H54 (cell line): ENCODE results near the gene NPPB.

ENCODE experiments used
- DNase-seq: peaks from one replicate; pipeline ENCODE4 v3.0.0; 2011; ENCODE audit warnings: low spot score, mixed read lengths; ENCODE audit not compliant: insufficient read length
- FAIRE-seq: peaks from 3 replicates; lab custom pipeline; 2011; peaks lifted over from hg19 to GRCh38; lab: Jason Lieb, UNC
- POLR2A ChIP-seq: IDR thresholded peaks from 2 replicates; pipeline ENCODE4 v1.6.1; 2011; ENCODE audit warnings: low read depth, mild to moderate bottlenecking, low read length

Gene NPPB

DNA sequence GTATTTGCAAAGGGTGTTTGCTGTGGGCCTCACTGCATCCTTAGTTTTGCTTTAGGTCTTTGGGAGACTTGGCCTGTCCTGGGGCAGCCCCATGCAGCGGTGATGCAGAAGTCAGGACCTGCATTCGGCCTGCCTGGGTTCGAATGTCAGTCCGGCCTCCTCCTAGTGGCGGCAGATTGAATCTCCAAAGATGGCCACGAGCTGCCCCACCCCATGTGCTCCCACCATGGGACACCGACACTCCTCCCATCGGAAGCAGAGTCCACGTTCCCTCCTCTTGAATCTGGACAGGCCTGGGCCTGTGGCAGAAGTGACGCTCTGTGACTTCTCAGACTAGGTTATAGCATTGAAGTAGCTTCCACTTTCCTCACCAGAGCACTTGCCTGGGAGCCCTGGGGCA is 16.3 kb upstream of the NPPB start:
- DNase-seq, result no peak
- no peak for FAIRE-seq
- TF ChIP-seq POLR2A, result no peak

DNA sequence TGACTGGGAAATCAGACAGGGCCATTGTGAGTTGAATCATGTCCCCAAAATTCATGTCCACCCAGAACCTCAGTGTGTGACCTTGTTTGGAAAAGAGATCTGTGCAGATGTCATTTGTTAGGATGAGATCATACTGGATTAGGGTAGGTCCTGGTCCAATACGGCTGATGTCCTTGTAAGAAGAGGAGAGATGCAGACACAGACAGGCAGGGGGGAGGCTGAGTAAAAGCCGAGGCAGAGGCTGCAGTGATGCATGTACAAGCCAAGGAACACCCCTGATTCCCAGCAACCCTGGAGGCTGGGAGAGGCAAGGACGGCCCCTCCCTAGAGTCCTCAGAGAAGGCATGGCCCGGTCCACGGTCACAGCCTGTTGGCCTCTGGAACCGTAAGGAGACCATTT is 15.9 kb upstream of the NPPB start:
- no peak for TF ChIP-seq POLR2A
- DNase-seq (no peak), FAIRE-seq (no peak)

DNA sequence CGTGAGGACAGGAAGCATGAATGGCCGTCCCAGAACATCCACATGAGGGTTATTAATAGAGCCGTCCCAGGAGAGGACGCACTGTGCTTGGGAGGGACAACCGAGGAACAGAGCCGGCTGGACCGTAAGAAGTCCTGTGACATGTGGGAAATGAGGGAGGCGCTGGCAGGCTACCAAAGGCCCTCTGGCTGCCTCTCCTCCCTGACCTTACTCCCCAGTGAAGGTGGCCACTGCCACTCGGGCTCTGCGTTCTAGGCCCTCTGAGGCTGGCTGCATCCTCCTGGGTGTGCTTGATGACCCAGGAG is 15.5 kb upstream of the NPPB start:
- TF ChIP-seq POLR2A, result no peak
- no peak for FAIRE-seq
- DNase-seq, result no peak

DNA sequence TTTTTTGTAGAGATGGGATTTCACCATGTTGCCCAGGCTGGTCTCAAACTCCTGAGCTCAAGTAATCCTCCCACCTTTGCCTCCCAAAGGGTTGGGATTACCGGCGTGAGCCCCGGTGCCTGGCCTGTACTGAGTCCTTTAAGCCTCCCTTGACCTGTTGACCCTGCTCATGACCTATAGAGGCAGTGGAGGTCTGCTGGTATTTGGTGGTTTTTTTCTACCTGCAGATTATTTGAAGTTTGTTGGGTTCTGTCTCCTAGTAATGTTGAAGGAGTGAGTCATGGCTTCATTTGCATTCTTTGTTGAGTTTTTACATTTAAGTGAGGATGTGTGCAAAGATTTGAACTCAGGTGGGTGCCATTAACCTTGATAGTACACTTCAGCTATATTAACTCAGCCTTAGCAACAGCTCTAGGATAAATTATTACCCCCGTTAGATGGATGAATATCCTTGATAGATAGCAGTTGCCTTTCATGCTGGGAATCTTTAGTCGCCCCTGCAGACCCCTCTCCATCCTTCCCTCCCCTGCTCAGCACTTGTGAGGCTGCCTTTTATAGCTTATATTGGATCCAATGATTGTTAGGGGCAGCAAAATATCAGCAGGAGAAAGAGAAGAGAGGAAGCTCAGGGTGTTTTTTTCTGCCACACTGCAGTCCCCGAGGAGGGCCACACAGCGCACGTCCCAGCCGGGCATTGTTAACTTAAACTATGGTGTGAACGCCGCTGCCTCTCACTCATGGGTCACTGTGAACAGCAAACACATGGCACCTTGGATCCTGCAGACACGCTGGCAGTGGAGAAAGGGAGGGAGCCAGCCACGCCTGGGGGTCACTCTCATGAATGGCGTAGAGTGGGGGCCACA is 14.9 kb upstream of the NPPB start:
- FAIRE-seq, result no peak
- TF ChIP-seq POLR2A, result no peak

DNA sequence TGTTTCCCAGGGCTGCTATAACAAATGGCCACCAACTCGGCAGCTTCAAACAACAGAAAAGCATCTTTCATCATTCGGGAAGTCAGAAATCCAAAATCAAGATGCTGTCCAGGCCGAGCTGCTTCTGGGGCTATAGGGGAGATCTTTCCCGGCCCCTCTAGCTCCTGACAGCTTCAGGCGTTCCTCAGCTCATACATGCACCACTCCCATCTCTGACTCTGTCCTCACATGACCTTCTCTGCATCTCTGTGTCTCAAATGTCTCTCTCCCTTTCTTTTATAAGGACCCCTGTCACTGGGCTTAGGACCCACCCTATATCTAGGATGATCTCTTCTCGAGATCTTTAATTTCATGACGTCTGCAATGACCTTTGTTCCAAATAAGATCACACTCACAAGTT is 13.8 kb upstream of the NPPB start:
- DNase-seq (no peak), FAIRE-seq (no peak)
- TF ChIP-seq POLR2A, result no peak

More for the DNA sequence above, 14.9 kb upstream of the NPPB start:
- DNase-seq, result no peak

DNA sequence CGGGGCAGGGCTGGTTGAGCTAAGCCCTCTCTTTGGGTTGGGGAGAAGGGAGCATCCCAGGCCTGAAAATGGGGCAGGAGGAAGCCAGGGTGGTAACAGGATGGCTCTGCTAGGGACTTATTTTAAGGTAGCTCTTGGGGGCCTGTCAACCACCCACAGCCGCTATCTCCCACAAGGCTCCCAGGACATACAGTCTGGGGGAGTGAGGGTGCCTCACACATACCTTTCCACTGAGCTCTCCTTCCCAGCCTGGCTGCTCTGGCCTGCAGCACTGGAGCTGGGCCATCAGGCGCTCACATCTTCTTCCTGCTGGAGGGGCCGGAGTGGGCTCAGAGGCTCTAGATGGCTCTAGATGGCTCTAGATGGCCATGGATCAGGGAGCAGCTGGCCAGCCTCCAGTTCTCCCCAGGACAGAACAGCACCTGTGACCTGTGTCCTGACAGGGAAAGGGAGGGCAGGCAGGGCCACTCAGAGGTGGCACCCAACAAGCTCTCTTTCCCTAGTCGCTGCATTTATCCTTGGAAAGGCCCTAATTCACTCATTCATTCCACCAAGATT is 11.0 kb upstream of the NPPB start:
- no peak for TF ChIP-seq POLR2A
- FAIRE-seq, result no peak
- DNase-seq, result no peak

DNA sequence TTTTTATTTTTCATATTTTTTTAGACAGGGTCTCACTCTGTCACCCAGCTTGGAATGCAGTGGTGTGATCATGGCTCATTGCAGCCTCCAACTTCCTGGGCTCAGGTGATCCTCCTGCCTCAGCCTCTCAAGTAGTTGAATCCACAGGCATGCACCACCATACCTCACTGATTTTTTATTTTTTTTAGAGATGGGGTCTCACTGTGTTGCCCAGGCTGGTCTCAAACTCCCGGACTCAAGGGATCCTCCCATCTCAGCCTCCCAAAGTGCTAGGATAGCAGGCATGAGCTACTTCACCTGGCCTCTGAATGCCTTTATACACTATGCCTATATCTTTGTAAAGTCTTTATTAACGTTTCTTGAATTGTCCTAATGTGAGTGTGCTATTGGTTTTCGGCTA is 10.4 kb upstream of the NPPB start:
- no peak for TF ChIP-seq POLR2A
- no peak for FAIRE-seq
- DNase-seq, result no peak

DNA sequence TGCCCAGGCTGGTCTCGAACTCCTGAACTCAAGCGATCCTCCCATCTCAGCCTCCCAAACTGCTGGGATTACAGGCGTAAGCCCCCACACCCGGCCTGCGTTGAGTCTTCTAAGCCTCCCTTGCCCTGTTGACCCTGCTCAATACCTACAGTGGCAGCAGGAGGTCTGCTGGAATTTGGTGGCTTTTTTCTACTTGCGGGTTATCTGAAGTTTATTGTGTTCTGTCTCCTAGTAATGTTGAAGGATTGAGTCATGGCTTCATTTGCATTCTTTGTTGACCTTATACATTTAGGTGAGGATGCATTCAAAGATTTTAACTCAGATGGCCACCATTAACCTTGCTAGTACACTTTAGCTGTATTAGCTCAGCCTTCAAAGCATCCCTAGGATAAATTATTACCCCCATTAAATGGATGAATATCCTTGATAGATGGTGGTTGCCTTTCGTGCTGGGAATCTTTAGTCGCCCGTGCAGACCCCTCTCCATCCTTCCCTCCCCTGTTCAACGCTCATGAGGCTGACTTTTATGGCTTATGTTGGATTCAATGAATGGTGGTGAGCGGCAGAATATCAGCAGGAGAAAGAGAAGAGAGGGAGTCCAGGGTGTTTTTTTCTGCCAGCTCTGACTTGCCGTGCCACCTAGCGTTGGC is 9.7 kb upstream of the NPPB start:
- no peak for FAIRE-seq
- TF ChIP-seq POLR2A, result no peak
- DNase-seq, result no peak

DNA sequence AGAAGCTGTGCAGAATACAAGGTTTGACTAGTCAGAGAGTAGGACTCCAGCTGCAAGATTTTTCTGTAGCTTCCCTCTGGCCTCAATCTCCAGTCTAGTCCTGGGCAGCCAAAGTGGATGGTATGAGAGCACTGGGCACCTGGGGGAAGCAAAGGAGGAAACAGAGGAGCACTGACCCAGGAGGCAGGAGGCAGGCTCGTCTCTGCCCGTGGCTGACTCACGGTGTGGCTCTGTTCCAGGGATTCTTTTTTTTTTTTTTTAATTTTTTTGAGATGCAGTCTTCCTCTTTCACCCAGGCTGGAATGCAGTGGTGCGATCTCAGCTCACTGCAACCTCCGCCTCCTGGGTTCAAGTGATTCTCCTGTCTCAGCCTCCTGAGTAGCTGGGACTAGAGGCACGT is 4.1 kb upstream of the NPPB start:
- FAIRE-seq, result no peak
- TF ChIP-seq POLR2A, result no peak
- DNase-seq, result peak; percentile 47

DNA sequence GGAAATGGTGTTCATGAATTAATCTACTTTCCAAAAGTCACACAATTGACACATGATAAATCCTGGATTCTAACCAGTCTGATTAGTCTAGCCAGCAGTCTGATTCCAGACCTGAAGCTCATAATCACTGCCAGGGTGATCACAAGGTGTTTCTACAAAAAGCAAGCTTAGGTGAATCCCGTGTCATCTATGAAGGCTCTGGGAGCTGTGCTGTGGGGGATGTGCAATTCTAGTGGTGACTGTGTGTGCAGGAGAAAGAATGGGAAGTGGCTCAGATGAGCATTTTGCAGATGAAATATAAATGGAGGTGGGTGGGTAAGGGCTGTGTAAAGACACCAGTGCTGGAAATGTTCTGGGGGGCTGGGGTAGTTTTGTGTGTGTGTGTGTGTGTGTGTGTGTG is 1.8 kb upstream of the NPPB start:
- TF ChIP-seq POLR2A, result no peak
- FAIRE-seq (no peak), DNase-seq (no peak)

DNA sequence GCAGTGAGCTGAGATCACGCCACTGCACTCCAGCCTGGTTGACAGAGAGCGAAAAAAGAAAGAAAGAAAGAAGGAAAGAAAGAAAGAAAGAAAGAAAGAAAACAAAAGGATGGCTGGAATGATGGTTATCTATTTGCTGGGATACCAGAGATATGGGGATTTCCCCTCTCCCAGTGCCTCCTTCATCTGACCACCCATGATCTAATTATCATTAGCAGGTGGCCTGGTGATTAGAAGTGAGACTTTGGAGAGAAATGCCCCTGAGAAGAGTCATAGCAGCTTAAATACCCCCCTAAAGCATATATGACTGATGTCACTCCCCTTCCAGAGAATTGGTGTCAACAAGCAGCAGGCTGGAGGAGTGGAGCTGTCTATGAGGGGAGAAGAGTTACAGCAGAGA is 1.3 kb upstream of the NPPB start:
- no peak for DNase-seq
- no peak for FAIRE-seq
- TF ChIP-seq POLR2A, result no peak

DNA sequence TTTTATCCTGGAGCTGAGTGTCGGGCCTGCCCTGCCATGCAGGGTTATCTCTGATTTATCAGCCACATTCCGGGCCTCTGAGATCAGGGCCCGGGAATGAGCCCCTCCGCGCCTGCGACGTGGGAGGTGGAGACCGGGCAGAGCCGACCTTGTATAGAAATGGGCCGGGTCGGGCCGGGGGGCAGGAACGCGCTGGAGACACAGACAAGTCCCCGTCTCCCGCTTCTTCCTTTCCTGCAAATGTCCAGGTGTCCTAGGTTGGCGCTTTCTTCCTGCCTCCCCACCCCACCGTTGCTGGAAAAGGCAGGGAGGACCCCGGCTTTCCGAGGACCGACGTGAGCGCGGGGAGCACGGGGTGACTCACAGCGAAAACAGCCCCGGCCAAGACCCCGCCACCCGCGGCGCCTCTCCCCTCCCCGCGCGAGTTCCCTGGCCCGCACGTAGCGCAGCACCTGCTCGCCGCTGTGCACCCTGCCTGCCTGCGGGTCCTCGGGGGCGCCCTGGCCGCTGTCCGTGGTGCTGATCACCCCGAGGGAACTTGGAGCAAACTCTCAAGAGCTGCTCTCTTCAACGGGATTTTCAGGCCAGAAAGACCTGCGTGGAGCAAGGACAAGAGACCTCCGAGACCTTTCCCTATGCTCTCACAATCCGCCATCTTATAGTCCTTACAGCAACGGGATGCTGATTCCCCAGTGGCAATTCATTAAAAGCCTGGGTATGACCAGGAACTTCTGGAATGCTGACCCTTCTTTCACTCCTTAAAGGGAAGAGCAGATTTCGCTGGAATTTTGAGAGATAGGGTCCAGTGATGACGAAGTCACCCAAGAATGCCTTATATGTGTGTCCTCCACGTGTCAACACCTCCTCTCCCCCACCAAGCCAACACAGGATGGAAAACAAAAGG is 475 bp upstream of the NPPB start:
- DNase-seq, result peak; percentile 36
- no peak for TF ChIP-seq POLR2A

DNA sequence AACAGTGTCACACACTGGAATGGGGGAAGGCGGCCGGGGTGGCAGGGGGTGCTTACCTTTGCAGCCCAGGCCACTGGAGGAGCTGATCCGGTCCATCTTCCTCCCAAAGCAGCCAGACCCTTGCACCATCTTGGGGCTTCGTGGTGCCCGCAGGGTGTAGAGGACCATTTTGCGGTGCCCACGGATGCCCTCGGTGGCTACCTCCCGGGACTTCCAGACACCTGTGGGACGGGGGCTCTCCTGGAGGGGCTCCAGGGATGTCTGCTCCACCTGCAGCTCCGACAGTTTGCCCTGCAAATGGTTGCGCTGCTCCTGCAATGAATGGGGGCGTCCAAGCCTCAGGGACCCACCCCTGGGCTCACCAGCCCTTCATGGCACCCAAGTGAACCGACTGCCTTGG is 587 bp downstream of the NPPB start:
- no peak for TF ChIP-seq POLR2A
- DNase-seq (no peak), FAIRE-seq (no peak)

More for the DNA sequence above, 475 bp upstream of the NPPB start:
- FAIRE-seq, result no peak
